Measurements from ENCODE around the gene PREP.

The PREP gene

GRCh38 chr6:105304825-105305224 lies 98.1 kb downstream of the PREP start:
- no peak for DNase-seq

GRCh38 chr6:105304366-105304765 lies 98.5 kb downstream of the PREP start:
- no peak for DNase-seq

- DNase-seq, result no peak
Observed at GRCh38 chr6:105302617-105303128, 100.2 kb downstream of the PREP start.

GRCh38 chr6:105301756-105302616 lies 100.9 kb downstream of the PREP start:
- no peak for DNase-seq

GRCh38 chr6:105301072-105301503 lies 101.8 kb downstream of the PREP start:
- DNase-seq, result no peak

GRCh38 chr6:105300090-105300489 lies 102.8 kb downstream of the PREP start:
- DNase-seq, result no peak

GRCh38 chr6:105294129-105294528 lies 108.8 kb downstream of the PREP start:
- DNase-seq, result no peak

GRCh38 chr6:105292689-105293339 lies 110.1 kb downstream of the PREP start:
- DNase-seq, result no peak

- DNase-seq, result no peak
Observed at GRCh38 chr6:105291525-105291924, 111.4 kb downstream of the PREP start.

GRCh38 chr6:105282631-105283585 lies 120.0 kb downstream of the PREP start:
- DNase-seq, result no peak

GRCh38 chr6:105280033-105280432 lies 122.8 kb downstream of the PREP start:
- DNase-seq, result no peak

- DNase-seq, result no peak
Observed at GRCh38 chr6:105279463-105279862, 123.4 kb downstream of the PREP start.

GRCh38 chr6:105278813-105279212 lies 124.1 kb downstream of the PREP start:
- DNase-seq, result no peak

- DNase-seq, result no peak
Observed at GRCh38 chr6:105278035-105278434, 124.8 kb downstream of the PREP start.

- no peak for DNase-seq
Observed at GRCh38 chr6:105276374-105276773, 126.5 kb downstream of the PREP start.

GRCh38 chr6:105275542-105275941 lies 127.3 kb downstream of the PREP start:
- no peak for DNase-seq

- DNase-seq, result no peak
Observed at GRCh38 chr6:105274678-105275077, 128.2 kb downstream of the PREP start.

GRCh38 chr6:105273589-105273988 lies 129.3 kb downstream of the PREP start:
- DNase-seq, result no peak

GRCh38 chr6:105272786-105273185 lies 130.1 kb downstream of the PREP start:
- no peak for DNase-seq

GRCh38 chr6:105270511-105270910 lies 132.4 kb downstream of the PREP start:
- no peak for DNase-seq

- no peak for DNase-seq
Observed at GRCh38 chr6:105269390-105269789, 133.5 kb downstream of the PREP start.

GRCh38 chr6:105263685-105264610 lies 138.9 kb downstream of the PREP start:
- DNase-seq, result no peak
